Prostate gland (tissue), 2 donors: ENCODE results near the gene CTIF. TPM values are rescaled to one million over a fixed set of nuclear protein-coding genes. Genes with fewer than 3 reads are reported as not detected.
"Not testable (repeated sequence)": the region's sequence is repeated elsewhere in the genome, so short reads cannot be mapped to it uniquely, and the experiment has no call there.

ENCODE experiments used
- DNase-seq: peaks from one replicate; pipeline ENCODE4 v3.0.0-alpha.2; 2019; ENCODE audit warnings: low spot score
- H3K27ac ChIP-seq, 2 donors: fragments of 200-600 bp; sonication (generic); 2 replicates each; pipeline ENCODE4 v1.5.1; 2017 to 2019
- H3K27me3 ChIP-seq: fragments of 200-600 bp; sonication (generic); replicated peaks from 2 replicates; pipeline ENCODE4 v1.5.1; 2019; ENCODE audit not compliant: insufficient read depth
- H3K36me3 ChIP-seq, 2 donors: fragments of 200-600 bp; sonication (generic); 1 replicate in 1 of 2; 2 replicates in 1 of 2; pipeline versions ENCODE4 v1.5.1 to v1.8.1; 2017 to 2019
- H3K4me1 ChIP-seq: fragments of 200-600 bp; sonication (generic); replicated peaks from 2 replicates; pipeline ENCODE4 v1.5.1; 2019
- H3K4me3 ChIP-seq, 2 donors: fragments of 200-600 bp; sonication (generic); 2 replicates each; pipeline ENCODE4 v1.5.1; 2017 to 2019
- H3K9me3 ChIP-seq: fragments of 200-600 bp; sonication (generic); 2 replicates; pipeline ENCODE4 v1.5.1; 2017
- CTCF ChIP-seq, 4 experiments: fragments of 200-600 bp in 2 of 4; fragments of 450-650 bp in 2 of 4; sonication (generic) in 2 of 4; IDR thresholded peaks; 1 replicate in 3 of 4; 2 replicates in 1 of 4; pipeline ENCODE4 v1.5.1; 2016 to 2019; ENCODE audit warnings: antibody characterized with exemption in 4 of 4, mild to moderate bottlenecking in 2 of 4, moderate library complexity in 2 of 4
- POLR2A ChIP-seq: fragments of 450-650 bp; IDR thresholded peaks from one replicate; pipeline ENCODE4 v1.6.1; 2016; ENCODE audit warnings: antibody characterized with exemption, mild to moderate bottlenecking
- POLR2AphosphoS5 ChIP-seq: sonication (generic); formaldehyde crosslinking; IDR thresholded peaks from one replicate; pipeline ENCODE4 v1.6.1; 2017; ENCODE audit warnings: antibody characterized with exemption
- WGBS: methylation state at CpG from one replicate; pipeline ENCODE4 v1.1.5; 2018; 5-methylcytosine and 5-hydroxymethylcytosine counted together
- intact Hi-C: fragments of 100-400 bp; cut with DNase I; formaldehyde crosslinking; loops from one replicate; pipeline ENCODE4 v1.14.2; 2022
- total RNA-seq, 2 donors: library from RNA; depleted of rRNA; stranded (reverse); fragments of >200 nt; gene quantifications; one replicate each; pipeline ENCODE4 v1.1.0, GENCODE V29; 2016

Gene CTIF
- total RNA-seq, 2 donors from 2014 or later, result 8.1 to 57.9 TPM

DNA sequence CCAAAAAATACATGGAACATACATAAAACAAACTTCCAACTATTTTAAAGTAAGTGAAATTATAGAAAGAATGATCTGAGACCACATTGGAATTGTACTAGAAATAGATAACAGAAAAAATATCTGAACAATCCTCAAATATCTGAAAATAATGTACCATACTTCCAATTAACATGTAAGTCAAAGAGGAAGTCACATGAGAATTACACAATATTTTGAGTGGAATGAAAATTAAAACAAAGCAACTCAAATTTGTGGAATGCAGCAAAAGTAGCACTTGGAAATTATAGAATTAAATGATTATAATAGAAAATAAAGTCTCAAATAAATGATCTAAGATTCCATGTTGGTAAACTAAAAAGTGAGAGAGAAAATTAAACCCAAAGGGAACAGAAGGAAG is 38.3 kb upstream of the CTIF start:
- intact Hi-C loops, result no loop called here
- Histone ChIP-seq H3K4me1 (no peaks in the 10 kb centered on the region), H3K27me3 (no peaks in the 10 kb centered on the region)

GRCh38 chr18:48502906-48503305 is 35.9 kb upstream of the CTIF start:
- no peaks in the 10 kb centered on the region for H3K27me3 ChIP-seq
- WGBS, result 61% methylated on average over 4 of the region's 4 CpGs
- no peak overlapping the region for H3K4me3 ChIP-seq
- H3K27ac ChIP-seq, result no peak overlapping the region
- intact Hi-C loops, result no loop called here
- no peak for TF ChIP-seq CTCF (IDR thresholded peaks at IDR 0.05)
- no peak for TF ChIP-seq POLR2AphosphoS5
- TF ChIP-seq POLR2A, result no peak
- DNase-seq, result no peak
- no peaks in the 10 kb centered on the region for H3K4me1 ChIP-seq
- no peaks in the 10 kb centered on the region for H3K36me3 ChIP-seq
- H3K9me3 ChIP-seq, result no peaks in the 10 kb centered on the region

More for the DNA sequence above, 38.3 kb upstream of the CTIF start:
- Histone ChIP-seq H3K36me3 (no peaks in the 10 kb centered on the region), H3K9me3 (no peaks in the 10 kb centered on the region), H3K4me3 (no peak overlapping the region), H3K27ac (no peak overlapping the region)
- DNase-seq, result no peak
- TF ChIP-seq CTCF (IDR thresholded peaks at IDR 0.05), result no peak
- TF ChIP-seq POLR2AphosphoS5, result no peak
- TF ChIP-seq POLR2A, result no peak

- H3K27me3 ChIP-seq, result no peaks in the 10 kb centered on the region
- no peaks in the 10 kb centered on the region for H3K9me3 ChIP-seq
- H3K4me3 ChIP-seq, result no peak overlapping the region
- H3K27ac ChIP-seq, result no peak overlapping the region
- H3K36me3 ChIP-seq, result no peaks in the 10 kb centered on the region
- H3K4me1 ChIP-seq, result no peaks in the 10 kb centered on the region
- intact Hi-C loops, result no loop called here
- no peak for TF ChIP-seq POLR2AphosphoS5
- TF ChIP-seq CTCF (IDR thresholded peaks at IDR 0.05), result no peak
- no peak for TF ChIP-seq POLR2A
- DNase-seq, result no peak
These were observed 34.0 kb upstream of the CTIF start for GRCh38 chr18:48504819-48505218.

GRCh38 chr18:48506983-48507568 is 31.8 kb upstream of the CTIF start:
- H3K27me3 ChIP-seq, H3K4me1 ChIP-seq, H3K4me3 ChIP-seq, H3K27ac ChIP-seq, H3K36me3 ChIP-seq, H3K9me3 ChIP-seq, DNase-seq, intact Hi-C loops: not testable (repeated sequence)
- 93% methylated on average over 1 of the region's 1 CpG for WGBS

GRCh38 chr18:48512498-48512897 is 26.3 kb upstream of the CTIF start:
- intact Hi-C loops, H3K27ac ChIP-seq, DNase-seq, H3K27me3 ChIP-seq, H3K4me3 ChIP-seq, H3K4me1 ChIP-seq, H3K9me3 ChIP-seq, H3K36me3 ChIP-seq: not testable (repeated sequence)
- 56% methylated on average over 4 of the region's 4 CpGs for WGBS

DNA sequence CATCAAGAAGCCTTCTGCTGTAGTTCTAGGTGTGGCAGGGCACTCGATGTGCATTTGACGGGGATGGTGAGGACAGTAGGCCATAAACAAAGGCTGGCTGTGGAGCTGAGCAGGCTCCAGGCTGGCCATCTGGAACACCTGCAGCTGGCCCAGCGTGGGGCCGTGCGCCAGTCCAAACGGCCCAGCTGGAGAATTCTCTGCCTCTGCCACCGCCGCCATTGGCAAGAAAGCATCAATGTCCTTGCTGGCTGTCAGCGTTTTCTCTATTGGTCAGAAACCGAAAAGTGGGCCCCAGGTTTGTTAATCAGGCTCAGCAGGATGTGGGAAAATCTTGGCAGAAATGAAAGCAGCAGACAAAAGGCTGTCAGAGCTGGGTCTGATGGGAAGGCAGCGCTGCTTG is 24.0 kb upstream of the CTIF start:
- no peak for DNase-seq
- 86% methylated on average over 11 of the region's 11 CpGs for WGBS
- no peaks in the 10 kb centered on the region for H3K36me3 ChIP-seq
- no peak overlapping the region for H3K27ac ChIP-seq
- intact Hi-C loops, result no loop called here
- H3K4me1 ChIP-seq, result no peaks in the 10 kb centered on the region
- H3K4me3 ChIP-seq, result no peak overlapping the region
- no peaks in the 10 kb centered on the region for H3K9me3 ChIP-seq
- H3K27me3 ChIP-seq, result no peaks in the 10 kb centered on the region
- no peak for TF ChIP-seq POLR2AphosphoS5
